ENCODE measurements around the gene CLDN10. TPM values are rescaled to one million over a fixed set of nuclear protein-coding genes. Genes with fewer than 3 reads are reported as not detected.

Gene CLDN10, protein sequence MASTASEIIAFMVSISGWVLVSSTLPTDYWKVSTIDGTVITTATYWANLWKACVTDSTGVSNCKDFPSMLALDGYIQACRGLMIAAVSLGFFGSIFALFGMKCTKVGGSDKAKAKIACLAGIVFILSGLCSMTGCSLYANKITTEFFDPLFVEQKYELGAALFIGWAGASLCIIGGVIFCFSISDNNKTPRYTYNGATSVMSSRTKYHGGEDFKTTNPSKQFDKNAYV
- under 1 TPM in 1 of 4 donors, not detected in 3; 0.54 TPM for total RNA-seq

DNA sequence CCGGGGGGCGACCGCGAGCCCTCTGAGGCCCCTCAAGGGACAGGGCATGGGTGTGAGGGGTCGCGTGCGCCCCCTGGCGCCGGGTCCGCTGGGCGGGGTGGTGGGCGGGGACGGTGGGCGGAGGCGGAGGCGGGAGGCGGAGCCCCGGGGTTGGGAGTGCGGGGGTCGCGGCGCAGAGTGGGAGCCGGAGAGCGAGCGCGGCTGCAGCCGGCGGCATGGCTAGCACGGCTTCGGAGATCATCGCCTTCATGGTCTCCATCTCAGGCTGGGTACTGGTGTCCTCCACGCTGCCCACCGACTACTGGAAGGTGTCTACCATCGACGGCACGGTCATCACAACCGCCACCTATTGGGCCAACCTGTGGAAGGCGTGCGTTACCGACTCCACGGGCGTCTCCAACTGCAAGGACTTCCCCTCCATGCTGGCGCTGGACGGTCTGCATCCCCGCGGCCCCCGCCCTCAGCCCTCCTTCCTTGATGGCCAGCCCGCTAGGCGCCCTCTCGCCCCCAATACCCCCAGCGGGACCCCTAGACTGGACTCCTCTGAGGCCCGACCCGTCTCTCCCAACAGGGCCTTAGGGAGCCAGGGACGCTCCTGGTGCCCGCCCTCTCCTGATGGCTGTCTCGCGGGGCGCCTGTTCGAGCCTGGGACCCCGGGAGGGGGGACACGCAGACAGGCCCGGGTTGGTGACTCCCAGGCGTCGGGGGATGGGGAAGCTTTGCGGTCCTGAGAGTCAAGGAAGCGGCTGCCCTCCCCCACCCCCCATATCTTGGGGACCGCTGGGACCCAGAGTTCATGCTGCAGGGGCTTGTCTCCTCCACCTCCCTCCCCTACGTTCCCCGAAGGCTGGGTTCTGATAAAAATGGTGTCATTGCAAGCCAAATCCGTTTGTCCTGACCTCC is at the start of gene CLDN10:
Gene CLDN10, plus strand, starts transcription at position 182 of the 903 bp plus-strand sequence. Its CDS starts 34 bp downstream, at position 216.
- intact Hi-C loops (cut with DNase I), result no loop called here
- H3K4me1 ChIP-seq, result peaks cover 0 to 18% of the 10 kb centered on the region in 2 donors
- no peaks in the 10 kb centered on the region for H3K36me3 ChIP-seq
- no peak for DNase-seq
- TF ChIP-seq POLR2A (IDR thresholded peaks at IDR 0.05) (no peak), CTCF (IDR thresholded peaks at IDR 0.05) (no peak)
- peaks cover 14% of the 10 kb centered on the region for H3K27me3 ChIP-seq
- WGBS, 2 donors, result 4 to 8% methylated on average over 33 to 41 of the region's 70 CpGs
- H3K9me3 ChIP-seq, result no peaks in the 10 kb centered on the region
- H3K4me3 ChIP-seq (replicated peaks in 1 of 3), result no peak within 1 kb of the TSS
- no peak within 1 kb of the TSS for H3K27ac ChIP-seq

GRCh38 chr13:95503662-95504061 is 48.9 kb upstream of the CLDN10 start:
- 91 to 98% methylated on average over 1 of the region's 1 CpG for WGBS, 2 donors
- Histone ChIP-seq H3K27ac (no peak overlapping the region), H3K9me3 (no peaks in the 10 kb centered on the region), H3K4me3 (replicated peaks in 1 of 3) (no peak overlapping the region), H3K27me3 (no peaks in the 10 kb centered on the region), H3K4me1 (no peaks in the 10 kb centered on the region), H3K36me3 (no peaks in the 10 kb centered on the region)
- TF ChIP-seq CTCF (IDR thresholded peaks at IDR 0.05), result no peak
- no peak for TF ChIP-seq POLR2A (IDR thresholded peaks at IDR 0.05)
- intact Hi-C loops (cut with DNase I), result no loop called here
- DNase-seq, result no peak

GRCh38 chr13:95505265-95505664 is 47.3 kb upstream of the CLDN10 start:
- DNase-seq, result peak in 1 of 2 donors; percentile 36
- no peaks in the 10 kb centered on the region for H3K4me1 ChIP-seq
- H3K27me3 ChIP-seq, result no peaks in the 10 kb centered on the region
- H3K27ac ChIP-seq, result no peak overlapping the region
- intact Hi-C loops (cut with DNase I), result no loop called here
- H3K4me3 ChIP-seq (replicated peaks in 1 of 3), result no peak overlapping the region
- H3K36me3 ChIP-seq, result no peaks in the 10 kb centered on the region
- WGBS, 2 donors, result 19 to 39% methylated on average over 3 of the region's 3 CpGs
- TF ChIP-seq POLR2A (IDR thresholded peaks at IDR 0.05) (no peak), CTCF (IDR thresholded peaks at IDR 0.05) (no peak)
- H3K9me3 ChIP-seq, result no peaks in the 10 kb centered on the region

- TF ChIP-seq POLR2A (IDR thresholded peaks at IDR 0.05) (no peak), CTCF (IDR thresholded peaks at IDR 0.05) (no peak)
- WGBS, 2 donors, result 84 to 87% methylated on average over 4 of the region's 4 CpGs
- no peaks in the 10 kb centered on the region for H3K27me3 ChIP-seq
- DNase-seq, result no peak
- intact Hi-C loops (cut with DNase I), result no loop called here
- H3K9me3 ChIP-seq, result no peaks in the 10 kb centered on the region
- no peak overlapping the region for H3K4me3 ChIP-seq (replicated peaks in 1 of 3)
- H3K4me1 ChIP-seq, result no peaks in the 10 kb centered on the region
- H3K36me3 ChIP-seq, result no peaks in the 10 kb centered on the region
- H3K27ac ChIP-seq, result no peak overlapping the region
Observed at GRCh38 chr13:95505986-95506385, 46.5 kb upstream of the CLDN10 start.

GRCh38 chr13:95507991-95508390 is 44.5 kb upstream of the CLDN10 start:
- DNase-seq, result no peak
- no peak overlapping the region for H3K4me3 ChIP-seq (replicated peaks in 1 of 3)
- H3K27me3 ChIP-seq, result no peaks in the 10 kb centered on the region
- H3K36me3 ChIP-seq, result no peaks in the 10 kb centered on the region
- no peaks in the 10 kb centered on the region for H3K4me1 ChIP-seq
- 52 to 98% methylated on average over 1 of the region's 1 CpG for WGBS, 2 donors
- no peak for TF ChIP-seq POLR2A (IDR thresholded peaks at IDR 0.05)
- no peak for TF ChIP-seq CTCF (IDR thresholded peaks at IDR 0.05)
- intact Hi-C loops (cut with DNase I), result no loop called here
- H3K9me3 ChIP-seq, result no peaks in the 10 kb centered on the region
- no peak overlapping the region for H3K27ac ChIP-seq

All from thyroid gland (tissue), 4 donors.